CD4-positive, alpha-beta T cell (primary cell): Measurements from ENCODE around the gene NCAPD2. TPM values are rescaled to one million over a fixed set of nuclear protein-coding genes. Genes with fewer than 3 reads are reported as not detected.
"Not testable (repeated sequence)": the region's sequence is repeated elsewhere in the genome, so short reads cannot be mapped to it uniquely, and the experiment has no call there.

Experiments
- ATAC-seq: fragments of 200-7000 bp; cut with Tn5 transposase; one replicate; pipeline ENCODE4 v1.10.0; 2022; ENCODE audit warnings: mild to moderate bottlenecking; ENCODE audit not compliant: poor library complexity
- CTCF ChIA-PET: fragments of 350-600 bp; sonication (Branson Sonifier 250); formaldehyde crosslinking; loops from one replicate; lab custom pipeline; 2021; ENCODE audit warnings: antibody characterized with exemption, inconsistent platforms; lab: Charles Lee
- POLR2A ChIA-PET: fragments of 350-600 bp; sonication (Branson Sonifier 250); formaldehyde crosslinking; loops from one replicate; lab custom pipeline; 2021; ENCODE audit warnings: antibody characterized with exemption, inconsistent platforms; lab: Charles Lee
- DNase-seq, 14 experiments: peaks; one replicate each; pipeline ENCODE4 v3.0.0-alpha.2; 2013 to 2020; ENCODE audit warnings: mixed read lengths in 2 of 14
- H3K27ac ChIP-seq, 2 donors: one replicate each; pipeline versions ENCODE4 v1.5.1 to v1.7.0; 2013; ENCODE audit warnings: low read length in 2 of 2, low read depth in 1 of 2, mild to moderate bottlenecking in 1 of 2
- H3K27me3 ChIP-seq, 2 experiments: 1 replicate in 1 of 2; 2 replicates in 1 of 2; pipeline versions ENCODE4 v1.6.1 to v1.7.0; 2013; ENCODE audit warnings: low read length in 2 of 2, control low read depth in 1 of 2, mild to moderate bottlenecking in 1 of 2, moderate library complexity in 1 of 2; ENCODE audit not compliant: insufficient read depth in 2 of 2, control insufficient read depth in 1 of 2
- H3K36me3 ChIP-seq: one replicate; pipeline ENCODE4 v1.6.1; 2013; ENCODE audit warnings: low read length, control low read depth; ENCODE audit not compliant: insufficient read depth
- H3K4me1 ChIP-seq: one replicate; pipeline ENCODE4 v1.6.1; 2013; ENCODE audit warnings: low read length, control low read depth; ENCODE audit not compliant: insufficient read depth
- H3K4me3 ChIP-seq: one replicate; pipeline ENCODE4 v1.5.1; 2013; ENCODE audit warnings: mild to moderate bottlenecking, low read length, moderate library complexity
- H3K9me3 ChIP-seq, 2 experiments: 1 replicate in 1 of 2; 2 replicates in 1 of 2; pipeline versions ENCODE4 v1.6.1 to v1.7.0; 2013; ENCODE audit warnings: low read length in 2 of 2, mild to moderate bottlenecking in 2 of 2, control low read depth in 1 of 2, moderate library complexity in 1 of 2; ENCODE audit not compliant: control insufficient read depth in 1 of 2, insufficient read depth in 1 of 2
- H3K27ac Mint-ChIP-seq: one replicate; pipeline ENCODE4 v1.8.0; 2020; ENCODE audit warnings: mixed read lengths
- H3K27me3 Mint-ChIP-seq: one replicate; pipeline ENCODE4 v1.8.0; 2021; ENCODE audit warnings: mixed read lengths
- H3K36me3 Mint-ChIP-seq: one replicate; pipeline ENCODE4 v1.8.0; 2021; ENCODE audit warnings: low read depth, mixed read lengths
- H3K4me1 Mint-ChIP-seq: one replicate; pipeline ENCODE4 v1.8.0; 2021; ENCODE audit warnings: low read depth, mixed read lengths
- H3K4me3 Mint-ChIP-seq: one replicate; pipeline ENCODE4 v1.8.0; 2020; ENCODE audit warnings: mild to moderate bottlenecking, mixed read lengths
- H3K9me3 Mint-ChIP-seq: one replicate; pipeline ENCODE4 v1.8.0; 2020; ENCODE audit warnings: mixed read lengths
- CTCF ChIP-seq: fragments of 200-600 bp; IDR thresholded peaks from one replicate; pipeline ENCODE4 v1.8.0; 2022; ENCODE audit warnings: antibody characterized with exemption, mild to moderate bottlenecking
- intact Hi-C, 2 experiments: fragments of 100-400 bp; cut with DNase I in 1 of 2; cut with micrococcal nuclease in 1 of 2; formaldehyde crosslinking; loops; one replicate each; pipeline versions ENCODE4 v1.15.1 to v1.9.0; 2023 to 2025; cut with DNase I, micrococcal nuclease
- total RNA-seq, 174 experiments: library from RNA in 2 of 174; stranded (reverse) in 2 of 174; gene quantifications; one replicate each; pipeline ENCODE4 v1.2.3 and lab custom pipeline; 2021 to 2026

NCAPD2 gene
- total RNA-seq, 2 experiments from 2014 or later: 13.7 to 14.9 TPM

- POLR2A ChIA-PET: interaction anchor here (0.6 to 2.6 kb wide), 23 partner anchors 13 to 451 kb away, joined by 3 to 76 read pairs (median 4); partner anchors contain the start of genes C12orf57, CD27, COPS7A and ENO2
- Histone ChIP-seq H3K36me3 (peaks cover 24% of the 10 kb centered on the region), H3K27ac (peak within 1 kb of the TSS; percentile 89 to 94), H3K27me3 (no peaks in the 10 kb centered on the region), H3K9me3 (no peaks in the 10 kb centered on the region), H3K4me3 (peak within 1 kb of the TSS; percentile 96), H3K4me1 (peaks cover 34% of the 10 kb centered on the region)
- Mint-ChIP-seq H3K4me1 (peaks cover 48% of the 10 kb centered on the region), H3K27me3 (no peaks in the 10 kb centered on the region), H3K4me3 (peak within 1 kb of the TSS; percentile 93), H3K9me3 (no peaks in the 10 kb centered on the region), H3K27ac (peak within 1 kb of the TSS; percentile 91), H3K36me3 (peaks cover 41% of the 10 kb centered on the region)
- CTCF ChIA-PET: interaction anchor here (0.8 to 2.1 kb wide), 3 partner anchors 27 to 44 kb away, joined by 3 to 13 read pairs (median 12); no protein-coding TSS in a partner anchor
- intact Hi-C loops: loop anchor here (1.0 to 5.0 kb wide), 6 partner anchors 22 to 169 kb away; partner anchors contain the start of genes GAPDH (in 1 of the 2), ING4 (in 1 of the 2) and VAMP1 (in 1 of the 2)
- peak; percentile 87 to 98 (median 95) for DNase-seq
- no peak for TF ChIP-seq CTCF
- peak; percentile 65 for ATAC-seq
Observed at GRCh38 chr12:6492838-6493496, 935 bp upstream of the NCAPD2 start, which contains the start of gene MRPL51. Gene MRPL51 (minus strand): TSS chr12:6493262. CDS start chr12:6493136, 126 bp downstream.

- ChIA-PET CTCF (interaction anchor here (0.7 to 2.4 kb wide), 4 partner anchors 24 to 64 kb away, joined by 3 to 28 read pairs (median 4); no protein-coding TSS in a partner anchor), POLR2A (interaction anchor here (0.9 to 2.4 kb wide), 4 partner anchors 24 to 43 kb away, joined by 3 to 18 read pairs (median 6); partner anchors contain the start of genes TAPBPL and VAMP1)
- H3K27ac Mint-ChIP-seq: peak overlapping the region; percentile 91
- Histone ChIP-seq H3K27me3 (no peaks in the 10 kb centered on the region), H3K9me3 (no peaks in the 10 kb centered on the region), H3K4me3 (peak overlapping the region; percentile 96), H3K36me3 (peaks cover 35% of the 10 kb centered on the region), H3K4me1 (peaks cover 34% of the 10 kb centered on the region), H3K27ac (peak overlapping the region; percentile 48 to 89)
- no peaks in the 10 kb centered on the region for H3K9me3 Mint-ChIP-seq
- no peaks in the 10 kb centered on the region for H3K27me3 Mint-ChIP-seq
- no peak for ATAC-seq
- peaks cover 51% of the 10 kb centered on the region for H3K36me3 Mint-ChIP-seq
- peak overlapping the region; percentile 93 for H3K4me3 Mint-ChIP-seq
- peak in 2 of 14 experiments; percentile 10 to 84 for DNase-seq
- peaks cover 48% of the 10 kb centered on the region for H3K4me1 Mint-ChIP-seq
- TF ChIP-seq CTCF: no peak
- intact Hi-C loops: loop anchor here (1.0 to 5.0 kb wide), 2 partner anchors 40 to 168 kb away; partner anchors contain the start of genes GAPDH (in 1 of the 2) and ING4 (in 1 of the 2)
Observed at GRCh38 chr12:6494258-6494743, 399 bp downstream of the NCAPD2 start.

- DNase-seq: no peak
- Histone ChIP-seq H3K9me3 (no peaks in the 10 kb centered on the region), H3K4me1 (peaks cover 34% of the 10 kb centered on the region), H3K4me3 (peak overlapping the region; percentile 96), H3K36me3 (peaks cover 40% of the 10 kb centered on the region), H3K27me3 (no peaks in the 10 kb centered on the region), H3K27ac (peak overlapping the region; percentile 48 to 89)
- Mint-ChIP-seq H3K27me3 (no peaks in the 10 kb centered on the region), H3K9me3 (no peaks in the 10 kb centered on the region), H3K27ac (peak overlapping the region; percentile 91), H3K4me1 (peaks cover 48% of the 10 kb centered on the region), H3K36me3 (peaks cover 51% of the 10 kb centered on the region), H3K4me3 (peak overlapping the region; percentile 93)
- TF ChIP-seq CTCF: no peak
- ChIA-PET CTCF (interaction anchor here (0.7 to 2.4 kb wide), 4 partner anchors 25 to 63 kb away, joined by 3 to 28 read pairs (median 4); no protein-coding TSS in a partner anchor), POLR2A (interaction anchor here (0.9 to 2.4 kb wide), 4 partner anchors 25 to 43 kb away, joined by 3 to 18 read pairs (median 6); partner anchors contain the start of genes TAPBPL and VAMP1)
- intact Hi-C loops: loop anchor here (1.0 to 5.0 kb wide), 2 partner anchors 39 to 167 kb away; partner anchors contain the start of genes GAPDH (in 1 of the 2) and ING4 (in 1 of the 2)
- no peak for ATAC-seq
Observed at GRCh38 chr12:6494968-6495367, 1.1 kb downstream of the NCAPD2 start.

- H3K4me3 ChIP-seq, H3K27me3 Mint-ChIP-seq, CTCF ChIA-PET, H3K9me3 ChIP-seq, ATAC-seq, intact Hi-C loops, DNase-seq, H3K27me3 ChIP-seq, H3K27ac ChIP-seq, H3K9me3 Mint-ChIP-seq: not testable (repeated sequence)
- peak overlapping the region; percentile 32 for H3K4me3 Mint-ChIP-seq
- POLR2A ChIA-PET: interaction anchor here (1.0 kb wide), 1 partner anchor 11 kb away, joined by 5 read pairs; no protein-coding TSS in a partner anchor
- Histone ChIP-seq H3K36me3 (peaks cover 28% of the 10 kb centered on the region), H3K4me1 (peaks cover 31% of the 10 kb centered on the region)
- H3K27ac Mint-ChIP-seq: peak overlapping the region; percentile 23
- H3K36me3 Mint-ChIP-seq: peaks cover 43% of the 10 kb centered on the region
- peaks cover 42% of the 10 kb centered on the region for H3K4me1 Mint-ChIP-seq
Observed at GRCh38 chr12:6497291-6497690, 3.4 kb downstream of the NCAPD2 start.
